Stimulated activated CD8-positive, alpha-beta memory T cell treated with anti-CD3 and anti-CD28 coated beads, Interleukin-4, amount 100 ng/mL, for 4 hours (primary cell): Measurements from ENCODE around the gene RPL11.
"Not testable (repeated sequence)": the region's sequence is repeated elsewhere in the genome, so short reads cannot be mapped to it uniquely, and the experiment has no call there.

Experiments
- DNase-seq, 2 donors: peaks; one replicate each; pipeline ENCODE4 v3.0.0-alpha.2; 2020; ENCODE audit warnings: low read depth in 2 of 2, low spot score in 1 of 2

Gene RPL11

DNA sequence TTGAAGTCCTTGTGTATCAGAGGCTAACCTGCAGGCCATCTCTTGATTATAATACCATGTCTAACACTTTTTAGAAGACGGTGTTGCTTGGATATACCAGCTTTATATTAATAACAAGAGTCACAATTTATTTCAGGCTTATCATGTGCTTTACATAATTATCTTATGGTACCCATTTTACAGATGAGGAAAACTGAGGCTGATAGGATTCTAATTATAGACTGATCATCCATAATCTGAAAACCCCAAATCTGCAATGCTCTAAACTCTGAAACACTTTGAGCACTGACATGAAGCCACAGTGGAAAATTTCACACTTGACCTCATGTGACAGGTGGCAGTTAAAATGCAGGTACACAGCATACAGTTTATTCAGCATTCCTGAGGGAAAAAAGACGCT lies 7.2 kb upstream of the RPL11 start:
- DNase-seq: no peak

DNA sequence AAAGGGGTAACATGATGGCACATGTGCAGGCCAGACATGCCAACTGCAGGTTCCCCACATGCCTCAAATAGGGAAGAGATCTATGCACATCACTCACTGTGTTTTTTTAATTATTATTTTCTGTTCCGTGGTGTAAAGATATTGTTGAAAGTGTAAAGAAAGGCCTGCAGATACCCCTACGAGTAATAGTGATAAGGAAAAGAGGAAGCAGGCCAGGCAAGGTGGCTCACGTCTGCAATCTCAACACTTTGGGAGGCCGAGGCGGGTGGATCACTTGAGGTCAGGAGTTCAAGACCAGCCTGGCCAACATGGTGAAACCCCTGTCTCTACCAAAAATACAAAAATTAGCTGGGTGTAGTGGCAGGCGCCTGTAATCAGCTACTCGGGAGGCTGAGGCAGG lies 6.4 kb upstream of the RPL11 start:
- DNase-seq: not testable (repeated sequence)

DNA sequence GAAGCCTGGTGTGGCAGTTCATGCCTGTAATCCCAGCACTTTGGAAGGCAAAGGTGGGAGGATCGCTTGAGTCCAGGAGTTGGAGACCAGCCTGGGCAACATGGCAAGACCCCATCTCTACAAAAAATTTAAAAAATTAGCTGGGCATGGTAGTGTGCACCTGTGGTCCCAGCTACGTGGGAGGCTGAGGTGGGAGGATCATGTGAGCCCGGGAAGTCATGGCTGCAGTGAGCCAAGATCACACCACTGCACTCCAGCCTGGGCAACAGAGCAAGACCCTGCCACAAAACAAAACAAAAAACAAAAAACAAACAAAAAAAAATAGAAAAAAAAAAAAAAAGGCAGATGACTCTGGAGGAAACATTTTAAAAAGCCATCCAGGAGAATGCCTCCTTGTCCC lies 3.9 kb upstream of the RPL11 start:
- not testable (repeated sequence) for DNase-seq

DNA sequence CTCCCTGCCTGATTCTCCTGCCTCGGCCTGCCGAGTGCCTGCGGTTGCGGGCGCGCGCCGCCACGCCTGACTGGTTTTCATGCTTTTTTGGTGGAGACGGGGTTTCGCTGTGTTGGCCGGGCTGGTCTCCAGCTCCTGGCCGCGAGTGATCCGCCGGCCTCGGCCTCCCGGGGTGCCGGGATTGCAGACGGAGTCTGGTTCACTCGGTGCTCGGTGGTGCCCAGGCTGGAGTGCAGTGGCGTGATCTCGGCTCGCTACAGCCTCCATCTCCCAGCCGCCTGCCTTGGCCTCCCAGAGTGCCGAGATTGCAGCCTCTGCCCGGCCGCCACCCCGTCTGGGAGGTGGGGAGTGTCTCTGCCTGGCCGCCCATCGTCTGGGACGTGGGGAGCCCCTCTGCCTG lies 3.3 kb upstream of the RPL11 start:
- DNase-seq: not testable (repeated sequence)

DNA sequence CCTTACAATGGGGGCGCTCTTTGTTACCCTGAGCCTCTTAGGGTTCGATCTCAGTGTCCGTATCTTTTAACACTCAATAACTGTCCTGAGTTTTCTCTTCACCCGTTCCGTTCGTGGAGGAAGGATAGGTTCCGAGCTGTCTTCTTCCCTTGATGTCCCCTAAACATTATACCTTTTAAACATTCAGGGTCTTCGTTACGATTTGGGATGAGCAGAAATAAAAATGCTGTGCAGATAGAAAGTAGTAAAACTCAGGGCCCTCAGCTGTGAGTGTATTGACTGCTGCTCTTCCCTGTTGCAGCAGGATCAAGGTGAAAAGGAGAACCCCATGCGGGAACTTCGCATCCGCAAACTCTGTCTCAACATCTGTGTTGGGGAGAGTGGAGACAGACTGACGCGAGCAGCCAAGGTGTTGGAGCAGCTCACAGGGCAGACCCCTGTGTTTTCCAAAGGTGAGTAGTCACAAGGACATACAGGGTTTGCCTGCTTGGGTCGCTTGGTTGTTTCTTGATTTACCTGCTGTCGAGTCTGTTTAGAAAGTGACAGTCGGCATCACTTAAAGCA lies 784 bp downstream of the RPL11 start:
- no peak for DNase-seq

DNA sequence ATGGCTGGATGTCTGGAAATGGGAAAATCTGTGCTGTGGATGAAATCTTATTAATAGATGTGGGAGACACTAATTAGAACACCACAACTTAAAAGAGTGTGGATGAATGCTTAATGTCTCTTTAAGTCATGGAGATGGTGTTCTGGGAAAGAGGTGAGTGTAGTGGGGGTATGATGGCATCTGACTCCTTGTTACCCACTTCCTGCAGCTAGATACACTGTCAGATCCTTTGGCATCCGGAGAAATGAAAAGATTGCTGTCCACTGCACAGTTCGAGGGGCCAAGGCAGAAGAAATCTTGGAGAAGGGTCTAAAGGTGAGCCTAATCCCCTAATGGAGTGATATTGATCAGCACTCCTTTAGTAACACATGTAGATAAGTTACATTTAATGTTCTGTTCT lies 2.0 kb downstream of the RPL11 start:
- DNase-seq: no peak

DNA sequence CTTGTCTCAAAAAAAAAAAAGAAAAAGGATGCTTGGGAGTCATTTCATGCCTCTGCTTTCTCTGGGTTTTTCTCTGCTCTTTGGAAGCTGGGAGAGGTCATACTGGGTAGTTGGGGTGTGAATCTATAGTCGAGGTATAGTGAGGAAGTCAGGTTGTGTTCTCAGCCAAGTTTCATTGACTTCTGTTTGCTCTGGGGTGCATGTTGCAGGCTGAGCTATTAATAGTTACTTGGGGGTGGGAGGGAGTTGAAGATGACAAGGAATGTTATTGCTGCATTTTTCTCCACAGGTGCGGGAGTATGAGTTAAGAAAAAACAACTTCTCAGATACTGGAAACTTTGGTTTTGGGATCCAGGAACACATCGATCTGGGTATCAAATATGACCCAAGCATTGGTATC lies 2.8 kb downstream of the RPL11 start:
- no peak for DNase-seq

DNA sequence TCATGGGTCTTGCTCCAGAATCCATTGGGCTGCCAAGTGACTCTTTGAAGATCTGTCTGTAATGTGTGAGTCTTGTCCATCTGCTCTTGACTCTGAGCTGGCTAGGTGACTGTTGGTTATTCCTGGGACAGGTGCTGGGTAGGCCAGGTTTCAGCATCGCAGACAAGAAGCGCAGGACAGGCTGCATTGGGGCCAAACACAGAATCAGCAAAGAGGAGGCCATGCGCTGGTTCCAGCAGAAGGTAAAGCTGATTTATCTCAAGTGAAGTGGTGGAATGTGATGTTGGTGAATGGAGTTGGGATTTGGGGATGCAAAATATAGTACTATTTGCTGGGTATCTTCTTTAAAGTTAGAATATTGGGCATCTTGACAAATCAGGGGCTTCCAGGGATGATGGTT lies 4.1 kb downstream of the RPL11 start:
- no peak for DNase-seq

DNA sequence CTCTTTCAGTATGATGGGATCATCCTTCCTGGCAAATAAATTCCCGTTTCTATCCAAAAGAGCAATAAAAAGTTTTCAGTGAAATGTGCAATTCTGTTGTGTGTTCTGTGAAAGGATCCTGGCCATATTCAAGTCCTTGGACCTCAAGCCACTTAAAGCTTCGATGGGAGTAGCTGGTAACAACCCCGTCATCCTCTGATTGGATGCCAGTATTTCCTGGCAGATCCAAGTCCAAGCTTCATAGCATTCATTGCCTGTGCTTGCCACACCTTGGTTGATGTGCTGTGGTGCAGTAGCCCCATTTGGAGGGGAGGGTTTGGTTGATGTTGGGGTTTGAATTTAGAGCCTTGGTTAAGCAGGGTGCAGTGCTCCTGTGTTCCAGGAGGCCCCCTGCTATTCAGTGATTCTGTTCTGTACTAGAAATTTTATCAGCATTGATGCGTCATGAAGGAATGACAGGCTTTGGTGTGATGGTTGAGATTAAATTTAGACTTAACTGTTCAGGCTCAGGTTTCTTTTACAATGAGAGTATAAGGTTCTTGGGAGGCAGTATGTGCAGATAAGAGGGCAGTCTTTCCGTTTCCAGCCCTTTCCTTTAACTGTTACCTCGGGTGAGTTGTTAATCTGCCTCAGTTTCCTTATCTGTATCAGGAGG lies 4.9 kb downstream of the RPL11 start:
- no peak for DNase-seq

DNA sequence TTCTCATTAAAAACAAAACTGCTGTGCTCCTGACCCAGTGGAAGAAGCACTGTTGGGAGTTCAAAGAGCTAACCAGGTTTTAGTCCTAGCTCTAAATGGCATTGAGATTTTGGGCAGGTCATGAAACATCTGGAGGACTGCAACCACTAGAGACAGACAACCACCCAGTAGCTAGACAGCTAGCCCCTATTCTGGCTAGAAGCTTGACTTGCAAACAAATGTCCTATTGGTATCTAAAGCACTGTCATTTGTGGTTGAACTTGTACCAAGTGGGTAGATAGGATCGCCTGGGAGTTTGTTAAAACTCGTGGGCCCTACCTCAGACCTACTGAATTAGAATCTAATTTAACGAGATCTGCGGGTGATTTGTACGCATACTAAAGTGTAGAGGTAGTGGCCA lies 6.9 kb downstream of the RPL11 start:
- no peak for DNase-seq

DNA sequence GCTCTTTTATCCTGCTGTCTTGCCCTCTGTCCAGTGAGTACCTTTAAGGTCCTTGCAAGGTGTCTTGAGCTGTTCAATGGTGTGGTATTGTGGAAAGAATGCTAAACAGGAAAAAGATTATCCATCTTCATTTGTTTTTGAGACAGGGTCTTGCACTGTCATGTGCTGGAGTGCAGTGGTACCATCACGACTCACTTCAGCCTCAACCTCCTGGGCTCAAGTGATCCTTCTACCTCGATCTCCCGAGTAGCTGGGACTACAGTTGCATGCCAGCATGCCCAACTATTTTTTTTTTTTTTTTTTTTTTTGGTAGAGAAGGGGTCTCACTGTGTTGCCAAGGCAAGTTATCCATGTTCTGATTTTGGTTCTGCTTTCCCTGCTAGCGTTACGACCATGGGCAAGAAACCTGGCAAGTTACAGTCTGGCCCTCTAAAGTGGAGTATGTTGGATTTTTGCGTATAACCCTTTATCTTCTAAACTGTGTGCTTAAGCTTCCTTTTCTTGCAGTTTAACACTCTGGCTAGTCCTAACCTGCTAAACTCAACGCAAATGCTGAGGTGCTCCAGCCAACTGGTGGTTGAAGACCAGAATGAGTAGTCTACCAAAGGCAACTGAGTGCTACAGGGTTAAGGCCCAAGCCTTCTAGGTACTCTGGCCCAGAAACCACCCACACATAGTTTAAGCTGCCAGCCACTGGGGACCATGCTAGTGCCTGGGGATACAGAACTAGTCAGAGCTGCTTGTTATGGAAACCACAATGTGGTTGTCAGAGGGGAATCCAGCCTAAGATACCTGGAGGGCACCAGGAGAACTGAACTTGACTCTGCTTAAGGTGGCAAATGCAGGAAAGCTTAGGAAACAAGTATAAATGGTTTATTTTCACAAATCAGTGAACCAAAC lies 7.9 kb downstream of the RPL11 start:
- DNase-seq: no peak

DNA sequence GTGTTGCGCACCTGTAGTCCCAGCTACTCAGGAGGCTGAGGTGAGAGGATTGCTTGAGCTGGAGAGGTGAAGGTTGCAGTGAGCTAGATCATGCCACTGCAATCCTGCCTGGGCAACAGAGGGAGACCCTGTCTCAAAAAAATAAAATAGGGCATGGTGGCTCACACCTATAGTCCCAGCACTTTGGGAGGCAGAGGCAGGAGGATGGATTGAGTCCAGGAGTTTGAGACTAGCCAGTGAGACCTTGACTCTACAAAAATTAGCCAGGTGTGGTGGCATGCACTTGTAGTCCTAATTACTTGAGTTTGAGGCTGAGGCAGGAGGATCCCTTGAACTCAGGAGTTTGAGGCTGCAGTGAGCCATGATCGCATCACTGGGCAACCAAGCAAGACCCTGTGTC lies 9.7 kb downstream of the RPL11 start:
- DNase-seq: no peak

DNA sequence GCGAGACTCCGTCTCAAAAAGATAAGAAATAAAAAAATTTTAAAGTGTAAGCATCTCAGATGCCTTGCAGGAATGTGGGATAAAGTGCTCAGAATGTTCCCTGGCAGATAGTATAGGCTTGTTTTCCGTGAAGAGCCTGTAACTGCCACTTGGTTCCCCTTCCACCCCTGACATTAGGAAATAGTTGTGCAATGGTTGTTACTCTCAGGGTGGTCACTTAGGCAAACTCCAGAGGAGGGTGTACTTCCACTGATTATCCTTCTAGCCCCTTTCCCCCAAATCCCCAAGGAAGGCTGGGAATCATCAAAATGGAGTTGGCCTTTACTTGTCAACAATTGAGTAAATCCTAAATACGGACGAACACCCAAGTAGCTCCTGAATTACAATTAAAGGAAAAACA lies 10.4 kb downstream of the RPL11 start:
- DNase-seq: no peak

DNA sequence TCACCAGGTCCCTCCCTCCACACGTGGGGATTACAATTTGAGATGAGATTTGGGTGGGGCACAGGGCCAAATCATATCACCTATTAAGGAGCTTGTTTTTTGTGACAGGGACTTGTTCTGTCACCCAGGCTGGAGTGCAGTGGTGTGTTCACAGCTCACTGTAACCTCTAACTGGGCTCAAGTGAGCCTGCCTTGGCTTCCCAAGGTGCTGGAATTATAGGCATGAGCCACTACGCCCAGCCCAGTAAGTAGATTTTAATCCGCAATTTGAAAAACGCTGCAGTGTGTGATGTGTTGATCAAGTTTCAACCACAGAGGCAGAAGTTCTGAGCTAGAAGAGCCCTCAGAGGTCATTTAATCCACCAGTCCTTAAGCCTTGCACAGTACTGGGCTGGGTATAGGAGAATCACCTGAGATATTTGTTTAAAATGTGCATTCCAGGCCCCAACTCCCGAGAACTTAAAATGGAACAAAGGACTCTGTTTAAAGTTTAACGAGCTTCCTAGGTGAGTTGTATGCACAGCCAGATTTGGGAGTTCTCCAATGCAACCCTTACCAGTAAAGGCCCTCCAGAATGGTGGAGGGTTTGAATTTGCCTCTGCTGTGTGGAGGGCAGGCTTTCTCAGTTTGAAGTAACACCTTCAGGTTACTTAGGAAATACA lies 13.4 kb downstream of the RPL11 start:
- DNase-seq: no peak

DNA sequence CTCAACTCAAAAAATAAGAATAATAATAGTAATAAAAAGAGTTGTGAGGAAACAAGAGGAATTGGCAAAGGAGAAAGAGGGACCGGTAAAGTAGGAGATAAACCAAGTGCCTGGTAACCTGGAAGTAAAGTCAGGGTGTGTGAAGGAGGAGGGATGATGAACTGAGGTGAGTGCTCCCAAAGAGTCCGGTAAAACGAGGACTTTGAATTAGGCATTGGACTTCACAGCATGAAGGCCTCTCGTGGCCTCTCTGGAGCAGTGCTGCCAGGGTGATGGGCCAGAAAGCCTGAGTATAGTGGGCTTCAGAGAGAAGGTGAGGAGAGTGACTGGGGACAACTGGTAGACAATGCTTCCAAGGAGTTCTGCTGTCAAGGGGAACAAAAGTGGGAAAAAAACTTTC lies 17.6 kb downstream of the RPL11 start:
- DNase-seq: no peak

DNA sequence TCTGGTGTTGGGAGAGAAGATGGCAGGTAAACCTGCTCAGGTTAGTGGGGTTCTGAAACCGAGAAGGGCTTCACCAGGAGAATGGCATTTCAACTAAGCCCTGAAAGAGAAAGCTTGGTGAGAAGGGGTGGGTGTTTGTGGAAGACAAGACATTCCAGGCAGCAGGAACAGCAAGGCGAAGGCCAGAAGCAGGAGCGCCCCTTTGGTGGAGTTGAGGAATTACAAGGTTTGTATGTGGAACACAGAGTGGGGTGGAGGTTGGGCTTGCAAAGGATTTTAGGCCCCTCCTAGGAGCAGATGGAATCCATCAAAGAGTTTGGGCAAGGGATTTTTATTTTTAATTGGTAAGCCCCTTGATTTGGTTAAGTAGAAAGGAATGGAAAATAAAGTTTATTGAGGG lies 26.9 kb downstream of the RPL11 start:
- no peak for DNase-seq

DNA sequence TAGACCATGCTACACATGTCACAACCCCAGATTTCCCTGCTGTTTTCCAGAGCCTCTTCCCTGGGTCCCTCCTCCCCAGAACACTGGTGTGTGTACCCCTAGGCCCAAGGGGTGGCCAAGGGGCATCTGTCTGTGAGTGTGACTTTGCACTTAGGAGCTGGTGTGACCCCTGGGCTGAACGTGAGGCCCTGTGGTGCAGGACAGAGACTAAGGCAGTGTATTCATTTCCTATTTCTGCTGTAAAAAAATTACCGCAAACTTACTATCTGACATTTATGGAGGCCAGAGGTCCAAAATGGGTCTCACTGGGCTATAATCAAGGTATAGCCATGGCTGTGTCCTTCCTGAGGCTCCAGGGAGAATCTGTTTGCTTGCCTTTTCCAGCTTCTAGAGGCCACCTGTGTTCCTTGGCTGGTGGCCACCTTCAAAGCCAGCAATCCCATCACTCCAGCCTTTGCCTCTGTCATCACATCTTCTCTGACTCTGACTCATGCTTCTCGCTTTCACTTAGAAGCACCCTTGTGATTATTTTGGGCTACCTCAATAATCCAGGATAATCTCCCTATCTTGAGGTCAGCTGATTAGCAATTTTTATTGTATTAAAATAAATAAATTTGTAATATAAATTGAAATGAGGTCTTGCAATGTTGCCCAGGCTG lies 27.7 kb downstream of the RPL11 start:
- DNase-seq: no peak

DNA sequence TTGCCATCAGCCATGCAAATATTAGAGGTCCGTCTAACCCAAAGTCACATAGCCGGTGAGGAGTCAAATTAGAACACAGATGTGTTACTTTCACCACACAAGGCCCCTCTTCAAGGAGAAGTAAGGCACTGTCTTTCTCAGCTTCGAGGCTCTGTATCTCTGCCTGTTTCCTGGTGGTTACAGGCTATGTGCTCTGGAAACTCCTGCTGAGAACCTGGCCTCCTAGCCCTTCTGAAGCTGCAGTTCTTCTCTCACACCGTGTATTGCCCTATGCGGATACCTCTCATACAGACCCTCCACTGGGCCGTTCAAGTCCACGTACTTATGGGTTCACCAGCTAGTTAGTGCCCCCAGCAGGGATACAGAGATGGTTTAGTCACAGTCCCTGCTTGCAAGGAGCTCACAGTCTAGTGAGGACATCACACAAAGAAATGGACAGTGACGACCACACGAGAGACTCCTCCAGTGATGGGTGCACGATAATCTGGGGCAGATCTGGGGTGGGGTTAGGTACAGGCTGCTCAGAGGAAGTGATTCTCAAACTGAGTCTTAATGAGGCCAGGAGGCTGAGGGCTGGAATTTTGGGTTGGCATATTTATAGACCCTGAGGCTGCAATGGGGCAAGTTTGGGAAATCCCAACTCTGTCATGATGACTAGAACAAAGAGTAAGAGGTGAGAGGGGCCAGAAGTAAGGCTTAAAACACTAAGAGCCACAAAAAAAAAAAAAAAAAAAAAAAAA lies 28.8 kb downstream of the RPL11 start:
- no peak for DNase-seq

DNA sequence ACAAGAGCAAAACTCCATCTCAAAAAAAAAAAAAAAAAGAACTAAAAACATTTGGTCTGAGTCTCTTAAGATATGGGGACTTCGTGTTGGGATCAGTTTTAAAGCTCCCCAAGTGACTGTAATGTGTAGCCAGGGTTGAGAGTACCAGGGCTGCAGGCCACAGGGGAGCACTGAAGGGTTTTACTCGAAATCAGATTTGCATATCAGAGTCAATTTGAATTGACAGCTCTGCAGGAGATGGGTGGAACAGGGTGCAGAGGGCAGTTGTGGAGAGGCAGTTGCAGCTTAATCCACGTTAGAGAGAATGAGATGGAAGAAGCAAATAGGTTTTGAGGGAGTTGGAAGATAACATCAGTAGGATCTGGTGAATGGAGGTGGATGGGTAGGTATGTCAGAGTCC lies 31.0 kb downstream of the RPL11 start:
- no peak for DNase-seq

DNA sequence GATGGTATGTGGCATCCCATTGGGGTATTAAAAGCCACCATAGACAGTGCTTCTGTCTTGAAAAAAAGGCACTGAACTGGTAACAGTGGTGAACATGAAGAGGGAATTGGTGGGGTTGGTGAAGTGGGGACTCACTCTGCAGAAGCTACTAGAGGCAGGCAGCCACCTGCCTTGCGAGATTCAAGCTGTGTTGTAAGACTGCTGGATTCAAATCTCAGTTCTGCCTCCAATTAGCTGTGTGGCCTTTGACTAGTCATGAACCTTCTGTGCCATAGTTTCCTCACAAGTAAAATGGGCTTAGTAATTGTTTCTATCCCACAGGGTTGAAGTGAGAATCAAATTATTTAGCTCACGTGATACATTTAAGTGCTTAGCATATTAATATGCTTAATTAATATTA lies 35.1 kb downstream of the RPL11 start:
- no peak for DNase-seq

DNA sequence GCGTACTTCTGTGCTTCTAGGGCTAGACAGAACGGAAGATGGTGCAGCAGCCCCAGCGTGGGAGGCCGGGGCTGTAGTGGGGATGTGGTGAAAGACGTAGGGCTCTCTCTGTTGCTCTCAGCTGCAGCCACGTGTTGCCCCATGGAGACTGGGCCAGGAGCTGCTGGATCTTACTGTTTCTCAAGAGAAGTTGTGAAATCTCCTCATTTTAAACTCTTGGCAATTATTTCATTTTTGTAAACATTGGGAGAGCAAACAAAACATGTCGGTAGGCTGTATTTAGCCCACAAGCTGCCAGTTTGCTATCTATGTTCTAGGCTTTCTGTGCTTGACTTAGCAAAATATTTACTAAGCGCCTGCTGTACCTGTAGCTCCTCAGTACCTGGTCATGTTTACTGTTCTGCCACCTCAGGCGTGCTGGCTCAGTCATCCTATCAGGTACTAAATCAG lies 35.8 kb downstream of the RPL11 start:
- DNase-seq: no peak
